K562 (cell line): Measurements from ENCODE around the gene MARS1. TPM values are rescaled to one million over a fixed set of nuclear protein-coding genes. Genes with fewer than 3 reads are reported as not detected.

Experiments used
- ARID2 ChIP-seq: fragments of 450-650 bp; IDR thresholded peaks from 2 replicates; pipeline ENCODE4 v1.6.1; 2017; ENCODE audit warnings: antibody characterized with exemption, mild to moderate bottlenecking
- CHD2 ChIP-seq: IDR thresholded peaks from 2 replicates; pipeline ENCODE4 v1.6.1; 2011; ENCODE audit warnings: low read depth, low read length
- CTCF ChIP-seq, 3 experiments: IDR thresholded peaks in 2 of 3; conservative IDR thresholded peaks in 1 of 3; 2 replicates each; pipeline ENCODE4 v1.5.1; 2011 to 2012; ENCODE audit warnings: low read length in 3 of 3, mild to moderate bottlenecking in 3 of 3, control low read depth in 2 of 3, improper control_type of control experiment in 1 of 3, inconsistent platforms in 1 of 3, low read depth in 1 of 3, mixed read lengths in 1 of 3, moderate library complexity in 1 of 3; ENCODE audit not compliant: insufficient read depth in 2 of 3
- E2F3 ChIP-seq: fragments of 250-450 bp; sonication (Bioruptor Pico); IDR thresholded peaks from 2 replicates; pipeline ENCODE4 v1.4.0; 2020; ENCODE audit warnings: mild to moderate bottlenecking
- FIP1L1 ChIP-seq: fragments of 200-400 bp; formaldehyde crosslinking; IDR thresholded peaks from 2 replicates; pipeline ENCODE4 v1.6.1; 2018; ENCODE audit warnings: mild to moderate bottlenecking, low read depth, low read length; ENCODE audit not compliant: poor library complexity, severe bottlenecking
- FOSL1 ChIP-seq: fragments of 200-800 bp; sonication (Bioruptor generic); conservative IDR thresholded peaks from 2 replicates; pipeline ENCODE4 v1.6.1; 2016; ENCODE audit warnings: missing genetic modification characterization, missing compliant biosample characterization
- HNRNPK ChIP-seq: fragments of 200-400 bp; formaldehyde crosslinking; IDR thresholded peaks from one replicate; pipeline ENCODE4 v1.6.1; 2018; ENCODE audit warnings: mild to moderate bottlenecking, low read depth, low read length; ENCODE audit not compliant: poor library complexity, severe bottlenecking
- MTA1 ChIP-seq: fragments of 450-650 bp; IDR thresholded peaks from 2 replicates; pipeline ENCODE4 v1.6.1; 2017; ENCODE audit warnings: borderline replicate concordance
- MYBL2 ChIP-seq, 2 experiments: fragments of 450-650 bp in 1 of 2; sonication (generic) in 1 of 2; formaldehyde crosslinking in 1 of 2; IDR thresholded peaks; 2 replicates each; pipeline versions ENCODE4 v1.6.1 to v1.8.1; 2017 to 2022; ENCODE audit warnings: borderline replicate concordance in 1 of 2, inconsistent platforms in 1 of 2, low read depth in 1 of 2, mild to moderate bottlenecking in 1 of 2, missing genetic modification reagents in 1 of 2, moderate library complexity in 1 of 2
- NCOA1 ChIP-seq: fragments of 450-650 bp; IDR thresholded peaks from 2 replicates; pipeline ENCODE4 v1.6.1; 2016; ENCODE audit warnings: low read depth
- PYGO2 ChIP-seq: fragments of 450-650 bp; IDR thresholded peaks from 2 replicates; pipeline ENCODE4 v1.6.1; 2016; ENCODE audit warnings: mild to moderate bottlenecking, missing genetic modification characterization, moderate library complexity, missing compliant biosample characterization
- ZBTB11 ChIP-seq, 3 experiments: fragments of 200-800 bp in 1 of 3; fragments of 250-450 bp in 1 of 3; fragments of 450-650 bp in 1 of 3; sonication (Bioruptor Pico) in 1 of 3; sonication (Bioruptor generic) in 1 of 3; formaldehyde crosslinking in 1 of 3; IDR thresholded peaks; 2 replicates each; pipeline versions ENCODE4 v1.6.1 to v1.8.0; 2016 to 2022; ENCODE audit warnings: mild to moderate bottlenecking in 2 of 3, missing genetic modification characterization in 2 of 3, missing compliant biosample characterization in 1 of 3, moderate library complexity in 1 of 3
- ZKSCAN3 ChIP-seq: fragments of 250-450 bp; sonication (Bioruptor Pico); IDR thresholded peaks from 2 replicates; pipeline ENCODE4 v1.4.0; 2020
- ZNF717 ChIP-seq: fragments of 250-450 bp; sonication (Bioruptor Pico); IDR thresholded peaks from 2 replicates; pipeline ENCODE4 v1.5.0; 2021
- polyA plus RNA-seq, 8 experiments: library from polyadenylated mRNA; depleted of rRNA in 4 of 8; stranded (reverse) in 5 of 8; unstranded in 3 of 8; fragments of >200 nt; fragmentation: Nextera tagmentation in 2 of 8; fragmentation: Illumina TruSeq in 1 of 8; extraction: Ambion mirVana in 2 of 8; extraction: Trizol in 1 of 8; gene quantifications; 2 replicates each; pipeline versions ENCODE4 v1.2.1 to v1.2.3, GENCODE V29; 2011 to 2014; ENCODE audit warnings: inconsistent platforms in 1 of 8, missing spikeins in 1 of 8
- total RNA-seq, 7 experiments: library from RNA; depleted of rRNA in 6 of 7; stranded (reverse); fragments of >200 nt in 6 of 7; fragmentation: Illumina TruSeq in 2 of 7; extraction: Trizol in 2 of 7; gene quantifications; 2 replicates each; pipeline versions ENCODE4 v1.2.1 to v1.2.3, GENCODE V29; 2011 to 2021; ENCODE audit warnings: low replicate concordance in 1 of 7
- TF ChIP-seq, protein P1 (sequence below), 2 experiments: IDR thresholded peaks; 2 replicates each; pipeline ENCODE4 v1.6.1; 2011; ENCODE audit warnings: borderline replicate concordance in 1 of 2, control low read depth in 1 of 2, low read depth in 1 of 2, low read length in 1 of 2, mild to moderate bottlenecking in 1 of 2, mixed read lengths in 1 of 2, moderate library complexity in 1 of 2; ENCODE audit not compliant: insufficient read depth in 1 of 2, insufficient read length in 1 of 2, poor library complexity in 1 of 2, severe bottlenecking in 1 of 2; ENCODE audit errors: extremely low read depth in 1 of 2
- TF ChIP-seq, protein P2 (sequence below): fragments of 250-450 bp; sonication (Bioruptor Pico); IDR thresholded peaks from 2 replicates; pipeline ENCODE4 v1.8.0; 2022; ENCODE audit warnings: inconsistent platforms
- TF ChIP-seq, protein P3 (sequence below), 2 experiments: fragments of 450-650 bp; IDR thresholded peaks; 2 replicates each; pipeline ENCODE4 v1.6.1; 2016

The MARS1 gene
- total and polyA plus RNA-seq, 9 of the 15 experiments (the other 6 are each of a cell fraction or from before 2014, with no cell fraction given): 117 to 382 (median 220) TPM

DNA sequence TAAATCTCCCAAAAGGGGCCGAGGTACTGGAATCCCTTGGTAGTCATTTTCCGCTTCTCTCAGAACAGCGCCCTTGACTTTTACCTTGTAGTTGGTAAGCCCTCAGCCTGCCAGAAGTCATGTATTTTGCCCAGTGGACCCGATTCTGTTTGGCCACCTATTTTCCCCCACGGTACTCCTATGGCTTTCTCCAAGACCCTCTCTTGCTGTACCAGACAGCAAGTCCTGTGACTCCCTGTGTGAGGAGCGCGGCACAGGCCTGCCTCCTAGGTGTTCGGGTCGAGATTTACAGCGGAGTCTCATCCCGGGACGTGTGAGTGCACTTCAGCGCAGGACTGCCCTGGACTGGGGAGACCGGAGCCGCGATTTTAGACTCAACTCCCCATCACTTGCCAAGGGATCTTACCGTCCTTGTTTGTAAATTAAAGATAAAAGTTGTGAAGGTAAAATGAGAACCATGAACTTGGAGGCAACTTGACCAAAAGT, 33.7 kb downstream of the MARS1 start (continued):
- TF ChIP-seq, protein P1, sequence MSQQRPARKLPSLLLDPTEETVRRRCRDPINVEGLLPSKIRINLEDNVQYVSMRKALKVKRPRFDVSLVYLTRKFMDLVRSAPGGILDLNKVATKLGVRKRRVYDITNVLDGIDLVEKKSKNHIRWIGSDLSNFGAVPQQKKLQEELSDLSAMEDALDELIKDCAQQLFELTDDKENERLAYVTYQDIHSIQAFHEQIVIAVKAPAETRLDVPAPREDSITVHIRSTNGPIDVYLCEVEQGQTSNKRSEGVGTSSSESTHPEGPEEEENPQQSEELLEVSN (IDR thresholded peaks at IDR 0.05; ENCODE audit: borderline replicate concordance in 1 of 2, extremely low read depth in 1 of 2, insufficient read depth in 1 of 2, insufficient read length in 1 of 2, low read depth in 1 of 2, low read length in 1 of 2, poor library complexity in 1 of 2, severe bottlenecking in 1 of 2): no peak
- no peak for TF ChIP-seq FOSL1 (tag)
- TF ChIP-seq, protein P2, sequence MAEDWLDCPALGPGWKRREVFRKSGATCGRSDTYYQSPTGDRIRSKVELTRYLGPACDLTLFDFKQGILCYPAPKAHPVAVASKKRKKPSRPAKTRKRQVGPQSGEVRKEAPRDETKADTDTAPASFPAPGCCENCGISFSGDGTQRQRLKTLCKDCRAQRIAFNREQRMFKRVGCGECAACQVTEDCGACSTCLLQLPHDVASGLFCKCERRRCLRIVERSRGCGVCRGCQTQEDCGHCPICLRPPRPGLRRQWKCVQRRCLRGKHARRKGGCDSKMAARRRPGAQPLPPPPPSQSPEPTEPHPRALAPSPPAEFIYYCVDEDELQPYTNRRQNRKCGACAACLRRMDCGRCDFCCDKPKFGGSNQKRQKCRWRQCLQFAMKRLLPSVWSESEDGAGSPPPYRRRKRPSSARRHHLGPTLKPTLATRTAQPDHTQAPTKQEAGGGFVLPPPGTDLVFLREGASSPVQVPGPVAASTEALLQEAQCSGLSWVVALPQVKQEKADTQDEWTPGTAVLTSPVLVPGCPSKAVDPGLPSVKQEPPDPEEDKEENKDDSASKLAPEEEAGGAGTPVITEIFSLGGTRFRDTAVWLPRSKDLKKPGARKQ (CRISPR knock-in tag): no peak
- no peak for TF ChIP-seq ZBTB11 (CRISPR knock-in tag; IDR thresholded peaks at IDR 0.05)
- TF ChIP-seq CHD2: no peak
- TF ChIP-seq CTCF (IDR thresholded peaks at IDR 0.05 in 2 of 3, conservative IDR thresholded peaks at IDR 0.05 in 1 of 3; ENCODE audit: insufficient read depth in 2 of 3, low read depth in 1 of 3, low read length in 3 of 3): peak; percentile 23 to 34 (median 34); a peak in 3 of 6 replicates
- TF ChIP-seq MYBL2 (IDR thresholded peaks at IDR 0.05; ENCODE audit: low read depth): no peak
- no peak for TF ChIP-seq MYBL2 (CRISPR knock-in tag; IDR thresholded peaks at IDR 0.05; ENCODE audit: borderline replicate concordance)
- TF ChIP-seq PYGO2 (tag): no peak
- no peak for TF ChIP-seq MTA1
- TF ChIP-seq ZNF717: no peak; the same call in 1 of the 2 replicates
- TF ChIP-seq ARID2: no peak
- no peak for TF ChIP-seq FIP1L1
- TF ChIP-seq E2F3 (CRISPR knock-in tag): peak; percentile 58; the same call in 1 of the 2 replicates
- no peak for TF ChIP-seq ZKSCAN3 (CRISPR knock-in tag)
- TF ChIP-seq NCOA1: no peak
- TF ChIP-seq, protein P3, sequence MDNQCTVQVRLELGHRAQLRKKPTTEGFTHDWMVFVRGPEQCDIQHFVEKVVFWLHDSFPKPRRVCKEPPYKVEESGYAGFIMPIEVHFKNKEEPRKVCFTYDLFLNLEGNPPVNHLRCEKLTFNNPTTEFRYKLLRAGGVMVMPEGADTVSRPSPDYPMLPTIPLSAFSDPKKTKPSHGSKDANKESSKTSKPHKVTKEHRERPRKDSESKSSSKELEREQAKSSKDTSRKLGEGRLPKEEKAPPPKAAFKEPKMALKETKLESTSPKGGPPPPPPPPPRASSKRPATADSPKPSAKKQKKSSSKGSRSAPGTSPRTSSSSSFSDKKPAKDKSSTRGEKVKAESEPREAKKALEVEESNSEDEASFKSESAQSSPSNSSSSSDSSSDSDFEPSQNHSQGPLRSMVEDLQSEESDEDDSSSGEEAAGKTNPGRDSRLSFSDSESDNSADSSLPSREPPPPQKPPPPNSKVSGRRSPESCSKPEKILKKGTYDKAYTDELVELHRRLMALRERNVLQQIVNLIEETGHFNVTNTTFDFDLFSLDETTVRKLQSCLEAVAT (IDR thresholded peaks at IDR 0.05): no peak
- no peak for TF ChIP-seq HNRNPK
